ENCODE results near the gene ARHGAP6.

DNA sequence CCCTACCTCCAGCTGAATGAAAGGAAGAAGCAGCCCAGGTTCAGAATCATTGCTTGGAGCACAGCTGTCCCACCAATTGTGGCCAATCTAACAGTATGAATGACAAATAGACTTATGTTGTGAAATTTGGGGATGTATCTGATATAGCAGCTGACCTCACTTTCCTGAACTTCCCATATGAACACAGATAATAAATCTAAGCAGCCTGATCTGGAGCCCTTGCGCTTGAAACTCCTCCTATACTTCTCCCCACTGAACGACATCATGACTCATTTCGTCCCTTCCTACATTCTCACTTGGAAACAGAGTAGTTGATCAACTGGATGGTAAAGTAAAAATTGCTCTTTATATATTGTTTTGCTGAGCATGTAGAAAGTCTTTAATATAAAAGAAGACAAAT lies 396.7 kb downstream of the ARHGAP6 start:
- TF ChIP-seq, protein P1, sequence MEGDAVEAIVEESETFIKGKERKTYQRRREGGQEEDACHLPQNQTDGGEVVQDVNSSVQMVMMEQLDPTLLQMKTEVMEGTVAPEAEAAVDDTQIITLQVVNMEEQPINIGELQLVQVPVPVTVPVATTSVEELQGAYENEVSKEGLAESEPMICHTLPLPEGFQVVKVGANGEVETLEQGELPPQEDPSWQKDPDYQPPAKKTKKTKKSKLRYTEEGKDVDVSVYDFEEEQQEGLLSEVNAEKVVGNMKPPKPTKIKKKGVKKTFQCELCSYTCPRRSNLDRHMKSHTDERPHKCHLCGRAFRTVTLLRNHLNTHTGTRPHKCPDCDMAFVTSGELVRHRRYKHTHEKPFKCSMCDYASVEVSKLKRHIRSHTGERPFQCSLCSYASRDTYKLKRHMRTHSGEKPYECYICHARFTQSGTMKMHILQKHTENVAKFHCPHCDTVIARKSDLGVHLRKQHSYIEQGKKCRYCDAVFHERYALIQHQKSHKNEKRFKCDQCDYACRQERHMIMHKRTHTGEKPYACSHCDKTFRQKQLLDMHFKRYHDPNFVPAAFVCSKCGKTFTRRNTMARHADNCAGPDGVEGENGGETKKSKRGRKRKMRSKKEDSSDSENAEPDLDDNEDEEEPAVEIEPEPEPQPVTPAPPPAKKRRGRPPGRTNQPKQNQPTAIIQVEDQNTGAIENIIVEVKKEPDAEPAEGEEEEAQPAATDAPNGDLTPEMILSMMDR (IDR thresholded peaks at IDR 0.05): no peak
- TF ChIP-seq POLR2A (IDR thresholded peaks at IDR 0.05): no peak
